GM18858 (cell line): Measurements from ENCODE around the gene POMT2.

ENCODE experiments used
- ATAC-seq: cut with Tn5 transposase; IDR thresholded peaks from one replicate; pipeline ENCODE4 v1.9.1; 2021; ENCODE audit not compliant: unreplicated experiment

POMT2 gene

DNA sequence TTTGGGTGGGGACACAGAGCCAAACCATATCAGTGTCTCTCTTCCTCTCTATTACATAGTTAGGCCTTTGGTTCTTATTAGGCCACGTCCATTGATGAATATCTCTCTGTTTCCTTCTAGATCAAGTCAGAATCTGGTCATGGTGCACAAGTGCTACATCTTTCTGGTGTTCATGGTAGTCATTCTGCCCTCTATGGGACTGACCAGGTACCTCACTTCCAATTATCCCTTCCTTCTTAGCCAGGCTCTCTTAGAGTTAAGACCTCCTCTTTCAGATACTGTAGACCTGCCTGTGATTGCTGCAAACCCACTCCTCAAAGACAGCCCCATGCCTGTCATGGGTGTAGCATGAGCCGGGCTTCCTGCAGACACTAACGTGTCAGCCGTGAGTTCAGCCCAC lies 74.9 kb downstream of the POMT2 start:
- ATAC-seq: no peak

- ATAC-seq: no peak
Observed at GRCh38 chr14:77243853-77244252, 76.8 kb downstream of the POMT2 start.

DNA sequence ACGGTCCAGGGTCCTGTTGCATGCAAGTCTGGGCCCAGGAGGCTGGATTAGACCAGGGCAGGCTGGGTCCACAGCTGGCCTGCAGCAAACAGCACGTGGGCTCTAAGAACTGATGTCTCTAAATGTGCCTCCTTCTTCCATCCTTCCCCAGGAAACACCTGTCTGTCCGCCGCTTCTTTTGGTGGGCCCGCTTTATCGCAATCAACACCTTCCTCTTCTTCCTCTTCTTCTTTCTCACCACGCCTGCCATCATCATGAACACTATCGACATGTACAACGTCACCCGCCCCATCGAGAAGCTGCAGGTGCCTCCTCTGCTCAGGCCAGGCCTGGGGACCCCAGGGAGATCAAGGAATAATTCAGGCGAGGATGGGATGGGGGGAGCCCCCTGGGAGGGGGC lies 77.9 kb downstream of the POMT2 start:
- no peak for ATAC-seq

DNA sequence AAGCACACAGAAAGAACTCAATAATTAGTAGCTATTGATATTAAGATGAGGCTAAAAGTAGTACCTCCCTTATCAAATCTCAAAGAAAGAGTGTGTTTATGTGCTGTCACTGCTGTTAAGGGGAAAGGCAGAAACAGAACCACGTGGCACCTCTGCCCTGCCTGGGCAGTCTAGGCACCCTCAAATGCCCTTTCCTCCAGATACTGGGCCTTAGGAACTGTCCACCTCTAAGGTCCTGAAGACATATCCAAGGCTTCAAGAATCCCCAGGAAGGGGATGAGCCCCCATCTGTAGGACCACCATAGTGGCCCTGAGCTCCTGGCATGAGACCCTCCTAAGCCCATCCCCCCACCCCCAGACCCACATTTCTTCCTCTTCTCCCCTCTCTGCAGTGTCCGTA lies 78.7 kb downstream of the POMT2 start:
- no peak for ATAC-seq

DNA sequence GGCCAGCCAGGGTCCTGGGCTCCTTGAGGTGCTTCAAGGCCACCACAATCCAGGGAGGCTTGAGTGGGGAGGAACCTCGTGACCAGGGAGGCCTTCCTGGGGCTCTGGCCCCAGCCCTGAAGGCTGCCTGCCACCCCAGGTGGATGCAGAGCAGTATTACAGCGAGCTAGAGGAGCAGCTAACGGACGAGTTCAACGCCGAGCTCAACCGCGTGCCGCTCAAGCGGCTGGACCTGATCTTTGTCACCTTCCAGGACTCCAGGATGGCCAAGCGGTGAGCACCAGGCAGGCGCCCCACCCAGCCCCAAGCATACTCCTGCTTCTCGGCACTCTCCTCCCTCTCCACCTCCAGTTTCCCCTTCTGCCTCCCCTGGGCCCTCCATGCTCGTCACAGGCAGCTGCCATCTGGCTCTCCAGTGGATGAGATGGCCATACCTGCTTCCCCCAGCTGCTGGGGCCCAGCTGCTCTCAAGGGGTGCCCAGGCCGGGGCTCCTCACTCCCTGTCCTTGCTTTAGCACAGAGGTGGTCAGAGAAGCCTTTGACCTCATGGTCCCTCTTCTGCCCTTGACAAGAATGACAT lies 80.3 kb downstream of the POMT2 start:
- no peak for ATAC-seq

DNA sequence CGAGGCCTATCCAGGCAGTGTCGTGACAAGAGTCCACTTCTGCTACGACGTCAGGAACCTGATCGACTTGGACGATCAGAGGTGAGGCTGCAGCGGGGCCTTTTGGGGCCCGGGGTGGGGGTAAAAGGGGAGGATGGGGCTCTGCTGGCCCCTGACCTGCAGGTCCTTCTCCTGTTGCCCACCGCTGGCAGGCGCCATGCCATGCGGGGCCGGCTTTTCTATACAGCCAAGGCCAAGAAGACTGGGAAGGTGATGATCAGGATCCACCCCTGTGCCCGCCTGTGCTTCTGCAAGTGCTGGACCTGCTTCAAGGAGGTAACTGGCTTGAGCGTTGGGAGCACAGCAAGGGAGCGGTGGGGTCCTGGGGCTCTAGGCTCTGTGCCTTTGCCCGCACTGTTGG lies 81.3 kb downstream of the POMT2 start:
- ATAC-seq: no peak

DNA sequence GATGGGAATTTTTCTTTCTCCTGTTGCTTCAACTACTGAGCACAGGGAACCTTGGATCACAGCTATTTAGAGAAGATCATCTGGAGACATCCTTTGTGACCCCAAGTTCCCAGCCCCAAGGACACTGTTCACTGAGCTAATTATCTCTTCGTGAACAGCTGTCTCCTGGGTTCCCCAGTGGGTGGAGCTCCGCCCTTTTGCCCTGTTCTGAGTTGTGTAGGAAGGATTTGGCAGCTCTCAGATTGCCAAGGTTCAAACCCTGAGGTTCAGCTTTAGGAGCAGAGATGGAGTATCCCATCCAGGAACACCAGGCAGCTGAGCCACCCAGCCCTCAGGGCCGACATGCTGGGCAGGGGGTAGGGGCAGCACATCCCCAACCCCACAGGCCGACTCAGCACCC lies 81.7 kb downstream of the POMT2 start:
- no peak for ATAC-seq

- ATAC-seq: no peak
Observed at GRCh38 chr14:77238356-77238755, 82.3 kb downstream of the POMT2 start.

- ATAC-seq: no peak
Observed at GRCh38 chr14:77236814-77237213, 83.9 kb downstream of the POMT2 start.

GRCh38 chr14:77231721-77232120 lies 89.0 kb downstream of the POMT2 start:
- no peak for ATAC-seq

DNA sequence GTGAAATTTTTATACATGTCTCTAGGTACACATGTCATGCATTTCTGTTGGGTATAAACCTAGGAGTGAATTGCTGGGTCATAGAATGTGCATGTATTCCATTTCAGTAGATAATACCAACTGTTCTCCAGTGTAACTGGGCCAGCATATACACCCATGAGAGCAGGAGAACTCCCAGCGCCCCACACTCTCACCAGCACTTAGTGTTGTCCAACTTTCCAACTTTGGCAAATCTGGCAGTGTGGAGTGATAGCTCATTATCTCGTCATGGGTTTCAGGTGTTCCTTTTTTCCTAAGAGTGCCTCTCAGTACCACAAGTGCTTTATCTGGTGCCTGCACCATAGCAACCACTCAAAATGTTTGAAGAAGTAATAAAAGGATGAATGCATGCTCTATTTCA lies 89.8 kb downstream of the POMT2 start:
- no peak for ATAC-seq

GRCh38 chr14:77228056-77228455 lies 92.6 kb downstream of the POMT2 start:
- no peak for ATAC-seq

- no peak for ATAC-seq
Observed at GRCh38 chr14:77225892-77226557, 94.7 kb downstream of the POMT2 start.

- ATAC-seq: no peak
Observed at GRCh38 chr14:77225254-77225653, 95.4 kb downstream of the POMT2 start.
